SK-N-SH (cell line): ENCODE data around the gene TULP4.

Source experiments
- TAF1 ChIP-seq: IDR thresholded peaks from 2 replicates; pipeline ENCODE4 v1.6.1; 2012; ENCODE audit warnings: low read depth, mild to moderate bottlenecking, low read length, moderate library complexity, borderline replicate concordance
- TF ChIP-seq, protein P1 (sequence below): fragments of 200-600 bp; sonication (generic); IDR thresholded peaks from 2 replicates; pipeline ENCODE4 v1.6.1; 2017; ENCODE audit warnings: antibody characterized with exemption, mild to moderate bottlenecking, moderate library complexity

DNA sequence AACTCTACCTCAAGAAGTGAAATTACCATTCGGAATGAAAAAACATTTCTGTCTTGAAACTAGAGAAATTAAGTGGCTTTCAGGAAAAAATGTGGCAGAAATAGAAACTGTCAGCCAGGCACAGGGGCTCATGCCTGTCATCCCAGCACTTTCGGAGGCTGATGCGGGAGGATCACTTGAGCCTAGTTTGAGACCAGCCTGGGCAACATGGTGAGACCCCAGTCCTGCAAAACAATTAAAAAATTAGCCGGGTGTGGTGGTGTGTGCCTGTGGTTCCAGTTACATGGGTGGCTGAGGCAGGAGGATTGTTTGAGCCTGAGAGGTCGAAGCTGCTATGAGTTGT lies 240.5 kb downstream of the TULP4 start:
- no peak for TF ChIP-seq TAF1
- TF ChIP-seq, protein P1, sequence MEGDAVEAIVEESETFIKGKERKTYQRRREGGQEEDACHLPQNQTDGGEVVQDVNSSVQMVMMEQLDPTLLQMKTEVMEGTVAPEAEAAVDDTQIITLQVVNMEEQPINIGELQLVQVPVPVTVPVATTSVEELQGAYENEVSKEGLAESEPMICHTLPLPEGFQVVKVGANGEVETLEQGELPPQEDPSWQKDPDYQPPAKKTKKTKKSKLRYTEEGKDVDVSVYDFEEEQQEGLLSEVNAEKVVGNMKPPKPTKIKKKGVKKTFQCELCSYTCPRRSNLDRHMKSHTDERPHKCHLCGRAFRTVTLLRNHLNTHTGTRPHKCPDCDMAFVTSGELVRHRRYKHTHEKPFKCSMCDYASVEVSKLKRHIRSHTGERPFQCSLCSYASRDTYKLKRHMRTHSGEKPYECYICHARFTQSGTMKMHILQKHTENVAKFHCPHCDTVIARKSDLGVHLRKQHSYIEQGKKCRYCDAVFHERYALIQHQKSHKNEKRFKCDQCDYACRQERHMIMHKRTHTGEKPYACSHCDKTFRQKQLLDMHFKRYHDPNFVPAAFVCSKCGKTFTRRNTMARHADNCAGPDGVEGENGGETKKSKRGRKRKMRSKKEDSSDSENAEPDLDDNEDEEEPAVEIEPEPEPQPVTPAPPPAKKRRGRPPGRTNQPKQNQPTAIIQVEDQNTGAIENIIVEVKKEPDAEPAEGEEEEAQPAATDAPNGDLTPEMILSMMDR, result no peak
